Right ventricle myocardium superior (tissue), 1 donor: Measurements from ENCODE around the gene PREX1. TPM values are rescaled to one million over a fixed set of nuclear protein-coding genes. Genes with fewer than 3 reads are reported as not detected.
"Not testable (repeated sequence)": the region's sequence is repeated elsewhere in the genome, so short reads cannot be mapped to it uniquely, and the experiment has no call there.

Source experiments
- ATAC-seq: fragments of 200-7000 bp; cut with Tn5 transposase; one replicate; pipeline ENCODE4 v1.9.1; 2020; ENCODE audit warnings: mild to moderate bottlenecking; ENCODE audit not compliant: poor library complexity
- DNase-seq: peaks from one replicate; pipeline ENCODE4 v3.0.0-alpha.2; 2020
- intact Hi-C: fragments of 100-400 bp; cut with DNase I; formaldehyde crosslinking; loops from one replicate; pipeline ENCODE4 v1.11.2; 2022
- total RNA-seq: library from RNA; stranded (reverse); fragmentation: NEBNext Ultra II Directional; extraction: Animal tissue kit (Norgen Biotek cat#: 25700); gene quantifications from one replicate; pipeline ENCODE4 v1.2.1, GENCODE V29; 2021
- donor health status: DM: no; HTN: yes; CAD: no; lungs with severe emphysema.

The PREX1 gene
- total RNA-seq, 1 donor from 2014 or later: 10.3 TPM

GRCh38 chr20:48771542-48771941, 56.3 kb downstream of the PREX1 start:
- DNase-seq: no peak
- intact Hi-C loops: no loop called here
- ATAC-seq: no peak

- intact Hi-C loops: no loop called here
- no peak for ATAC-seq
- DNase-seq: no peak
Measured at GRCh38 chr20:48770700-48771442, 56.9 kb downstream of the PREX1 start.

GRCh38 chr20:48769069-48769983, 58.5 kb downstream of the PREX1 start:
- intact Hi-C loops: no loop called here
- ATAC-seq (no peak), DNase-seq (no peak)

DNA sequence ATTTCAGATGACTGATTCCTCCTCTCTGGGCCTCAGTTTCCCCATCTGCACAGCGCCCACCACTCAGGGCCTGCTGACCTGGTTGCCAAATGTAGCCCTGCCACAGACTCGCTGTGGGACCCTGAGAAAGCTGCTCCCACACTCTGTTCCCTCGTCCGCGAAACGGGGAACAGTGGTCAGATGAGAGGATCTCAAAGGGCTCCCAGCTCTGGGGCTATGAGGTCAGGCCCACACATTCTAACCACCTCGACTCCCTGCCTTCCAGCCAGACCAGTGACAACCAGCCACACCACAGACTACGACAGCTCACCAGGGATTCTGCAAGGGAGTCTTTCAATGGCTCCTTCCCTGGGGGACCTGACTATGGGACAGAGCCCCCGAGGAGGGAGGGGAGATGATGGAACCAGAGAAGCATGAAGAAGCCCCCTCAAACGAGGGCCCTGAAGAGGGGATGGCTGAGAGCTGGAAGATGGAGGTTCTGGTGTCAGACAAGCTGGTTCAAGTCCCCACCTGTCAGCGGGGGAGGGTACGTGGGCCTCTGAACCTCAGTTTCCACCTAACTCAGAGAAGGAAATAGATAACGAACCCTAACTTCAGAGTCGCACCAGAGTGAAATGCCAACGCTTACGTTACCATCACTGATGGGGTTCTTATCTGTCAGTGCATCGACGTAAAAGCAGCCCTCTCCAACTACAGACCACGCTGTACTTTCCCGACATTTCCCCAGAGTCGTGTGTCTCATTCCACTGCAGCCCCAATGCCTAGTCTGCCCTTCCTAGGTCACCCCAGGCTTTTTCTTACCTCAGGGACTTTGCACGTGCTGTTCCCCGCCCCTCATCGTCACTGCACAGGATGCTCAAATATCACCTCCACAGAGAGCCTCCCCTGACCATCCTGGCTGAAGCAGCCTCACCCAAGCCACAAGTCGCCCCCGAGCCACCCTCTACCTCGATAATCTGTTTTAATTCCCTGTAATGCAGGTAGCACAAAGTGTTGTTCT, 60.5 kb downstream of the PREX1 start:
- DNase-seq (no peak), ATAC-seq (no peak)
- intact Hi-C loops: no loop called here

- intact Hi-C loops: no loop called here
- ATAC-seq: no peak
Measured at GRCh38 chr20:48766205-48766604, 61.6 kb downstream of the PREX1 start.

DNA sequence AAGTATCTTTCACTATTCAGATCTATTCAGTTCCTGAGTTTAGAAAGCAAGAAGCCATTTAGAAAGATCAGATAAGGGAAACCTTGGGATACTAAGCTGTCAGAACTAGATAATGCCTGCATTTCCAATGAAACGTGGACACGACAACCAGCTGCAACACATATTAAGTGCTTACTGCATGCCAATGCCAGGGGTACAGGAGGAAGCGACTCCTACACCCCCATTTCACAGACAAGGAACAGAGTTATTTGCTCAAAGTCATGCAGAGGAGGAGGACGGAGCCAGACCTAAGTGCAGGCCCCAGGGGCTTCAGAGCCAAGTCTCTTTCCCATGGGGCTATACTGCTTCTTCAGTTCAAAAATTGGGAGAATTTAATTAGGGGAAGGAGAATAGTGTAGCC, 62.4 kb downstream of the PREX1 start:
- DNase-seq: no peak
- intact Hi-C loops: no loop called here

More at GRCh38 chr20:48766205-48766604, 61.6 kb downstream of the PREX1 start:
- DNase-seq: no peak

DNA sequence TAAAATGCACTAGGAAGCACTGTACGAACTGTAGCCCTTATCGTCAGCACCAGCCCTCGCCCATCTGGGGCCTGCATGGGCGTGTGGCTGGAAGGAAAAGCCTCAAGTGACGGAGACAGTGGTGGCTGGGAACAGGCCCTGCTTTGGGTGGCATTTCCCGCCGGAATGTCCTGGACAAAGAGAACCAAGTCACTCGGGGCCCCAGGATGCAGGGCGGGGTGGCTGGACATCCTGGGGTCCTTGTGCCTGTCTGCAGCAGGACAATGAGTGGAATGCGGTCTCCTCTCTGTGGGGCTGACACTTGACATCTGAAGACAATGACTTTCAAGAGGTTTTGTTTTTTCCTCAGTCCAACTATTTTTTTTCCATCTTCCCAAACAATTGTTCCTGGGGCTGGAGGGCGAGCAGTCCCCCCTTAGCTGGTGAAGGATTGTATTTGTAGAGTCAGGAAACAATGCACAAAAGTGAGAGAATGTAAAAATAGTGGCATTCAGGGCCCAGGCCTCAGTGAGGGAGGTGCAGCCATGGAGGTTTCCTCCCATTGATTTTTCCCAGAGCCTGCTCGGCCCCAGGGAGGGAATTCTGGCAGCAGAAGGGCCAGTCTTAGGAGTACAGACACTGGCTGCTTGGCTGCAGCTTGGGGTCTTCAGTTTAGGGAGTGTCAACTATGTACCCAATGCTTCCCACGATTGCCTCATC, 64.4 kb downstream of the PREX1 start:
- DNase-seq: peak; percentile 65
- peak; percentile 34 for ATAC-seq
- intact Hi-C loops: no loop called here

More for the DNA sequence above, 62.4 kb downstream of the PREX1 start:
- no peak for ATAC-seq

DNA sequence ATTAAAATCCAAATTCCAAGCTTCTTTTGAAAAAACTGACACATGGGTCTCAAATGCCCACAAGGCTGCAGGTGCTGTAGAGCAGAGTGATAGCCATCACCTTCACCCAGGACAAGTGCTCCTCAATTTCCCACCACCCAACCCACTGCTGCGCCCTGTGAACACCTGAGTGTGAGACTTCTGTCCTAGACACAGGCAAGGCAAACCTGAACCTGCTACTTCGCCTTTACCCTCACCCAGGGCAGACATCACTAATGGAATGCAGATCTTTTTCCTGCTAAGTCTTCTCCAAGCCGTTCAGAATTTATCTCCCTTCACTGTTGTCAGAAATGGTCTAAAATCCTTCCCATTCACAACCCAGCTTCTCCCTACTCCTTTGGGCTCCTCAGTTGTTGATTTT, 65.9 kb downstream of the PREX1 start:
- intact Hi-C loops: no loop called here
- DNase-seq: no peak
- no peak for ATAC-seq

DNA sequence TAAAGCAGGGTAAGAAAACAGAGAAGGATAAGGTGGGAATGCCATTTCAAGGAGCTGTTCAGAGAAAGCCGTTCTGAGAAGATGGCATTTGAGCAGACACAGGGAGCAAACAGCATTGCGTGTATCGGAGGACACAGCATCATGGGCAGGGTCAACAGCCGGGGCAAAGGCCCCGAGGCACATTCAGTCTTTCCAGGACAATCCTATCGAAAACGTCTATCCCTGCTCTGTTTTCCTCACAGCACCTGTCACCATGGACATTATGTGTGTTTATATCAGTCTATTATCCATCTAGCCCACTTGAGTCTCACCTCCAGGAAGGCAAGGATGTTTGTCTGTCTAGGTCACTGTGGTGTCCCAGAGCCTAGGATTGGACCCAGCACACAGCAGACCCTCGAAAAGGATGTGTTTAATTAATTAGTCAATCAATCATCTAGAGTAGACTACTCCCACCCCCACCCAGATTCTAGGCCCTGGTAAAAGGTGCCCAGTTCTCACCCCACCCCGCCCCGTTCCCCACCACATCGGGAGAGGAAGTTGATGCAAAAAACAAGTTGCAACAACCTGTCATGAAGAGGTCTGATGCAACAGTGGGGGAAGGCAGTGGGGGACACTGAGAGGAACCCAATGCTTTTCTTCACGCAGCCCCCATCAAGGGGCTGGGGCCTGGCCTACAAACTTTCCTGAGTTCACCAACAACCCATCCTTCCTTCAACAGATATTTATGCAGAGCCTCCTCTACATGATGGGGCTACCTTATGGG, 66.6 kb downstream of the PREX1 start:
- intact Hi-C loops: no loop called here
- DNase-seq (peak; percentile 57), ATAC-seq (peak; percentile 21)

DNA sequence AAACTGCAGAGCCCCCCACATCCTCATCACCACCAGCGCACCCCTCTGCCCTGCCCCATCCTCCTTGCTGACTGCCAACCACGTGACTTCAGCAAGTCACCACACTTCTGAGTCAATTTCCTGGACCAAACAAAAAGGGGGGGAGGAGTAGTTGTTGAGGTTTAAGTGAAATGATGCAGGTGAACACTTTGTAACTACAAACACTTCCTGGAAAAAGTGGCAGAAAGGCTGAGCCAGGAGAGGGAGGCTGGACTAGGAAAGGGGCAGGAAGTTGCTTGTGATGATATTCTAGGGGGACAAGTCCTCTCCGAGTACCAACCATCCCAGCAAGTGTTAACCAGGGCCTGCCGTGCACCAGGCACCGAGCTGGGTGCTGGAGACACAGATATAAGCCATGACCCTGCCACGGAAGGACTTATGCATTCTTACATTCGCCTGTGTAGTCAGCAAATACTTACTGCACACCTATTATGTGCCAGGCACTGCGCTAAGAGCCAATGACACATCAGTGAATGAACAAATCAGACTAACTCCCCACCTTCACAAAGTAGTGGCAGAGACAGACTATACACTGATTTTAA, 67.3 kb downstream of the PREX1 start:
- no peak for DNase-seq
- ATAC-seq: peak; percentile 51
- intact Hi-C loops: no loop called here

DNA sequence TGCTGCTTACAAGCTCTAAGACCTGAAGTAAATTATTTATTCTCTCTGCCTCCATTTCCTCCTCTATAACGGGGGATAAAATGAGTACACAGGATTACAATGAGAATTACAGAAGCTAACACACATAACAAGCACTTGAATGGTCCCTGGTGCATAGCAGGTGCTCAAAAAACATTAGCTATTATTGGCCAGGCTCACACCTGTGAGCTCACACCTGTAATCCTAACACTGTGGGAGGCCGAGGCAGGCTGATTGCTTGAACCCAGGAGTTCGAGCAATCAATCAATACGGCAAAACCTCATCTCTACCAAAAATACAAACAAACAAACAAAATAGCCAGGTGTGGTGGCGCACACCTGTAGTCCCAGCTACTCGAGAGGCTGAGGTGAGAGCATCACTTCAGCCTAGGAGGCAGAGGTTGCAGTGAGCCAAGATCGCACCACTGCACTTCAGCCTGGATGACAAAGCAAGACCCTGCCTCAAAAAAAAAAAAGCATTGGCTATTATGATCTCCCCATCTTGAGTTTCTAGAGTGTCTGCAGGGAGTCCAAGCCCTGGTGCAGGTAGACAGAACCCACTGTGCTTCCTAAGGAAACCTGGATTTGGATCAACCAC, 68.1 kb downstream of the PREX1 start:
- DNase-seq (no peak), ATAC-seq (no peak)
- intact Hi-C loops: no loop called here

GRCh38 chr20:48758206-48758820, 69.5 kb downstream of the PREX1 start:
- no peak for DNase-seq
- intact Hi-C loops: no loop called here
- ATAC-seq: no peak

- ATAC-seq, DNase-seq, intact Hi-C loops: not testable (repeated sequence)
Measured at GRCh38 chr20:48756774-48757173, 71.0 kb downstream of the PREX1 start.

DNA sequence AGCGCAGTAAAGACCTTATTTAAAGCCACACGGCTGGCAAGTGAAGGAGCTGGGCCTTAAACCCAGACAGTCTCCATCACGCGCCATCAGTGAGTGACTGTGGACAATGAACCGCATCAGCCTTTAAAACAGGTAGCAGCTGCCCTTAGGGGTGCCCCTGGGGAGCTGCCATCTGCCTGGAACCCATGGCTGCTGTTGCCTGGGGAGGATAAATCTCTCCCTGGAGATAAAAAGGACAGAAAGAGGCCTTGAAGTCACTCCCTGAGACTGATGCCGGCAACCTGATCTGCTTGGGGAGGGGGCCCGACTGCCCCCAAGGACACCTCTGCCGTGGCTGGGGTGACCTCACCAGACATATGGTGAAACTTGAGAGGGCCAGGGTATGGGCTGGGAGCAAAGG, 73.5 kb downstream of the PREX1 start:
- ATAC-seq (no peak), DNase-seq (no peak)
- intact Hi-C loops: no loop called here

DNA sequence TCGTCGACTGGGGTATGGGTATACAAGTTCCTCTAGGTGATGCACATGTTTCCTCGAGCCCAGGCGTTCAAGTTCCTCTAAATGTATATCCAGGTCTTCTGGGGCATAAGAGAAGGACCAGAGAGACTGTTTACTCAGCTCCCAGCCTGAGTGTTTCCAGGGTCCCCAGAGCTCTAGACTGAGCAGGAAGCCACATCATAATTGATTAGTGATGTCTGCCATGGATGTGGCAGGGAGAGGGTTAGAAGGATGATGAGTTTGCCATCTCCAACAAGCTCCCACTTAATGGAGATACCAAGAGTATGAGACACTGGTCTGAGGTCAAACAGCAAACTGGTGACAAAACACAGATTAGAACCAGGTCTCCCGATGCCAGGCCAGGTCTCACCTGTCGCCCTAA, 74.8 kb downstream of the PREX1 start:
- ATAC-seq (no peak), DNase-seq (no peak)
- intact Hi-C loops: no loop called here

DNA sequence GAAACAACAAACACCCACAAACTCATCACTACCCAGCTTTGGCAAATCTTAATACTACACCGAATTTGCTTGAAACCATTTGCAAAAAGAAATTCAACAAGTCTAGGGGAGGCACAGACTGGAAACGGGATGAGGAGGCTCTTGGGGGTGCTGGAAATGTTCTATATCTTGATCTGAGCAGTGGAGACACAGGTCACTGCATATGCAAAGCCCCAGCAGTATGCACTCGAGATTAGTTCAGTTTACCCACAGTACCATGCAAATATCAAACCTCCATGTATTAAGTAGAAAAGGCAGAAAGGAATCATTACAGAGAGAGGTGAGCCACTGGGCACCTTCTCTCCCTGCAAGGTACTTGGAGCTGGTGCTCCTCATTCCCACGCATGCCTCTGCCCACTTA, 75.9 kb downstream of the PREX1 start:
- ATAC-seq (no peak), DNase-seq (no peak)
- intact Hi-C loops: no loop called here
